Measurements from ENCODE around the gene FREM1.

Gene FREM1

DNA sequence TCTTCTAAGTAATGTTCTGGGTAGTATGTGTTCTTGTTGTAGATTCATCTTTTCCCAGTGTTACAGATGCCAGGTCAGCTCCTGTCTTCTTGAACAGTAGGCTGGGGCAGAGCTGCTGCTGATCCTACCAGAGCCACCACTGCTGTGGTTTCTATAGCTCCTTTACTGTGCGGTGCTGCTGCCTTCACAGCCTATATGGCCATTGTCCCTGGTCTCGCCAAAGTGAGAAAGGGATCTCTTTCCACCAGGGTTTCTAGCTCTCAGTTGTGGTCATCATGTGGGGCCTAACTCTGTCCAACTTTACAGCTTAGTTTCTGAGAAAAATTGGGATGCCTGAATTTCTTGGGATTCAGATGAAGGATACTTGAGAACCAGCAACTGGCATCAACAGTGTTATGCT lies 116.8 kb downstream of the FREM1 start:
- Histone ChIP-seq H2BK5ac (ENCODE audit: low read length) (no peak overlapping the region), H4K8ac (ENCODE audit: low read depth, low read length) (no peak overlapping the region), H3K27ac (replicated peaks; ENCODE audit: low read length) (no peak overlapping the region), H3K79me1 (ENCODE audit: low read depth, low read length) (no peaks in the 10 kb centered on the region), H4K91ac (ENCODE audit: low read depth, low read length, poor library complexity) (no peak overlapping the region), H2BK12ac (ENCODE audit: low read length) (no peak overlapping the region), H3K23ac (ENCODE audit: low read depth, low read length, poor library complexity) (no peak overlapping the region), H3K4ac (ENCODE audit: low read length) (no peak overlapping the region), H3K14ac (ENCODE audit: low read length) (no peak overlapping the region), H2AK5ac (ENCODE audit: low read depth, low read length) (no peak overlapping the region), H3K4me1 (ENCODE audit: control insufficient read depth in 2 of 2, insufficient read depth in 1 of 2, low read depth in 1 of 2, low read length in 2 of 2) (no peaks in the 10 kb centered on the region), H3K4me3 (ENCODE audit: low read length in 2 of 2) (no peak overlapping the region), H3K27me3 (ENCODE audit: control insufficient read depth in 3 of 3, insufficient read depth in 3 of 3, low read depth in 1 of 3, low read length in 3 of 3) (no peaks in the 10 kb centered on the region), H3K18ac (ENCODE audit: low read length) (no peak overlapping the region), H3K9ac (ENCODE audit: low read depth, low read length, poor library complexity) (no peak overlapping the region), H2AFZ (ENCODE audit: low read length) (no peak overlapping the region), H3K9me3 (replicated peaks in 1 of 2; ENCODE audit: control insufficient read depth in 2 of 2, insufficient read depth in 1 of 2, low read depth in 1 of 2, low read length in 2 of 2) (no peaks in the 10 kb centered on the region), H3K4me2 (ENCODE audit: insufficient read depth, low read length, poor library complexity, severe bottlenecking) (no peak overlapping the region), H2BK15ac (ENCODE audit: low read length) (no peak overlapping the region), H2BK120ac (ENCODE audit: low read depth, low read length) (no peak overlapping the region), H3K36me3 (replicated peaks in 1 of 2; ENCODE audit: control insufficient read depth in 2 of 2, insufficient read depth in 2 of 2, low read length in 2 of 2) (peaks cover 0 to 97% of the 10 kb centered on the region in 2 donors)
- no peak for DNase-seq (ENCODE audit: low spot score)
- WGBS, 2 donors (ENCODE audit: extremely low coverage in 2 of 2, insufficient read length in 2 of 2, insufficient replicate concordance in 1 of 2): no CpG with 5 or more reads among the region's 2 CpGs

DNA sequence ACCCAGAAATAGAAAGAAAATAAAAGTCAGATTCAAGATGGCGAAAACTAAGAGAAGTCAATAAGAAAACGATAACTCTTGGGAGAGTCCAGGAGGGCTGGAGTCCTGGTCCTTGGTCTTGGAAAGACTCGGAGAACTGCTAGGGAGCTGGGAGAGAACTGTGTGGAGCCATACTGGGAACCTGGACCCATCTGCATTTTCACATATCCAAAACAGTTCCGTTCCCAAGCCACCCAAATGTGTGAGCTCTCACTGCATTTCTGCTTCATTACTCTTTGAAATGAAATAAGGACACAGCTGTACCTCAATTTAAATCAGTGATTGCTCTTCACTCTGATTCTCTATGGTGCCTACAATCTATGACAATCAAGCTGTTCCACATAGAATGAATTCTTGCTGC lies 119.6 kb downstream of the FREM1 start:
- H3K14ac ChIP-seq (ENCODE audit: low read length): no peak overlapping the region
- H2BK12ac ChIP-seq (ENCODE audit: low read length): no peak overlapping the region
- no CpG with 5 or more reads among the region's 4 CpGs for WGBS, 2 donors (ENCODE audit: extremely low coverage in 2 of 2, insufficient read length in 2 of 2, insufficient replicate concordance in 1 of 2)
- H2BK120ac ChIP-seq (ENCODE audit: low read depth, low read length): no peak overlapping the region
- no peak overlapping the region for H4K91ac ChIP-seq (ENCODE audit: low read depth, low read length, poor library complexity)
- no peak overlapping the region for H3K4ac ChIP-seq (ENCODE audit: low read length)
- H3K9ac ChIP-seq (ENCODE audit: low read depth, low read length, poor library complexity): no peak overlapping the region
- no peak overlapping the region for H3K4me3 ChIP-seq (ENCODE audit: low read length in 2 of 2)
- no peaks in the 10 kb centered on the region for H3K79me1 ChIP-seq (ENCODE audit: low read depth, low read length)
- no peak overlapping the region for H2AK5ac ChIP-seq (ENCODE audit: low read depth, low read length)
- H3K4me1 ChIP-seq (ENCODE audit: control insufficient read depth in 2 of 2, insufficient read depth in 1 of 2, low read depth in 1 of 2, low read length in 2 of 2): no peaks in the 10 kb centered on the region
- no peak overlapping the region for H3K18ac ChIP-seq (ENCODE audit: low read length)
- H2BK15ac ChIP-seq (ENCODE audit: low read length): no peak overlapping the region
- DNase-seq (ENCODE audit: low spot score): no peak
- no peaks in the 10 kb centered on the region for H3K9me3 ChIP-seq (replicated peaks in 1 of 2; ENCODE audit: control insufficient read depth in 2 of 2, insufficient read depth in 1 of 2, low read depth in 1 of 2, low read length in 2 of 2)
- no peak overlapping the region for H2BK5ac ChIP-seq (ENCODE audit: low read length)
- peaks cover 0 to 97% of the 10 kb centered on the region in 2 donors for H3K36me3 ChIP-seq (replicated peaks in 1 of 2; ENCODE audit: control insufficient read depth in 2 of 2, insufficient read depth in 2 of 2, low read length in 2 of 2)
- no peak overlapping the region for H3K27ac ChIP-seq (replicated peaks; ENCODE audit: low read length)
- H3K4me2 ChIP-seq (ENCODE audit: insufficient read depth, low read length, poor library complexity, severe bottlenecking): no peak overlapping the region
- H4K8ac ChIP-seq (ENCODE audit: low read depth, low read length): no peak overlapping the region
- no peaks in the 10 kb centered on the region for H3K27me3 ChIP-seq (ENCODE audit: control insufficient read depth in 3 of 3, insufficient read depth in 3 of 3, low read depth in 1 of 3, low read length in 3 of 3)
- no peak overlapping the region for H3K23ac ChIP-seq (ENCODE audit: low read depth, low read length, poor library complexity)
- H2AFZ ChIP-seq (ENCODE audit: low read length): no peak overlapping the region

DNA sequence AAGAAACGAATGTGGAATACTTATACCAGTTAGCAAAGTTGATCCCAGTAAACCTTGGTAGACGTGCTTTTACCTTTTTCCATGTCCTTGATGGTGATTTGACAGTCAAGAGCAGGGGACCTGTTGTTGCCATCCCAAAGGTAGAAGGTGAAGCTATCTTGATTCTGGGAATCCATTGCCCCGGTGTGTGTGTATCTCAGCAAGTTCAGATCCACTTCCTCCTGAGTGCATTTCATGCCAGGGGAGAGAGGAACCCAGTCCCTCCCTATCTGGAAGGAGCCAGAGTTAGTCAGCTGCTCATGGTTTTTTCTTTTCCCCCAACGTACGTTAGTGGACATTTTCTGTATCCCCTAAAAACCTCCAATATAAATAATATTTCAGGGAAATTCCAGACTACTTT lies 121.4 kb downstream of the FREM1 start:
- Histone ChIP-seq H4K8ac (ENCODE audit: low read depth, low read length) (no peak overlapping the region), H2BK120ac (ENCODE audit: low read depth, low read length) (no peak overlapping the region), H4K91ac (ENCODE audit: low read depth, low read length, poor library complexity) (no peak overlapping the region), H3K9me3 (replicated peaks in 1 of 2; ENCODE audit: control insufficient read depth in 2 of 2, insufficient read depth in 1 of 2, low read depth in 1 of 2, low read length in 2 of 2) (no peaks in the 10 kb centered on the region), H2AK5ac (ENCODE audit: low read depth, low read length) (no peak overlapping the region), H3K4ac (ENCODE audit: low read length) (no peak overlapping the region), H3K79me1 (ENCODE audit: low read depth, low read length) (no peaks in the 10 kb centered on the region), H2BK12ac (ENCODE audit: low read length) (no peak overlapping the region), H3K14ac (ENCODE audit: low read length) (no peak overlapping the region), H2BK5ac (ENCODE audit: low read length) (no peak overlapping the region), H3K27ac (replicated peaks; ENCODE audit: low read length) (no peak overlapping the region), H2BK15ac (ENCODE audit: low read length) (no peak overlapping the region), H3K27me3 (ENCODE audit: control insufficient read depth in 3 of 3, insufficient read depth in 3 of 3, low read depth in 1 of 3, low read length in 3 of 3) (no peaks in the 10 kb centered on the region), H3K4me3 (ENCODE audit: low read length in 2 of 2) (no peak overlapping the region), H3K36me3 (replicated peaks in 1 of 2; ENCODE audit: control insufficient read depth in 2 of 2, insufficient read depth in 2 of 2, low read length in 2 of 2) (peaks cover 0 to 100% of the 10 kb centered on the region in 2 donors), H3K4me1 (ENCODE audit: control insufficient read depth in 2 of 2, insufficient read depth in 1 of 2, low read depth in 1 of 2, low read length in 2 of 2) (no peaks in the 10 kb centered on the region), H3K23ac (ENCODE audit: low read depth, low read length, poor library complexity) (no peak overlapping the region), H3K4me2 (ENCODE audit: insufficient read depth, low read length, poor library complexity, severe bottlenecking) (no peak overlapping the region), H3K18ac (ENCODE audit: low read length) (no peak overlapping the region), H3K9ac (ENCODE audit: low read depth, low read length, poor library complexity) (no peak overlapping the region), H2AFZ (ENCODE audit: low read length) (no peak overlapping the region)
- DNase-seq (ENCODE audit: low spot score): no peak
- no CpG with 5 or more reads among the region's 5 CpGs for WGBS, 2 donors (ENCODE audit: extremely low coverage in 2 of 2, insufficient read length in 2 of 2, insufficient replicate concordance in 1 of 2)

DNA sequence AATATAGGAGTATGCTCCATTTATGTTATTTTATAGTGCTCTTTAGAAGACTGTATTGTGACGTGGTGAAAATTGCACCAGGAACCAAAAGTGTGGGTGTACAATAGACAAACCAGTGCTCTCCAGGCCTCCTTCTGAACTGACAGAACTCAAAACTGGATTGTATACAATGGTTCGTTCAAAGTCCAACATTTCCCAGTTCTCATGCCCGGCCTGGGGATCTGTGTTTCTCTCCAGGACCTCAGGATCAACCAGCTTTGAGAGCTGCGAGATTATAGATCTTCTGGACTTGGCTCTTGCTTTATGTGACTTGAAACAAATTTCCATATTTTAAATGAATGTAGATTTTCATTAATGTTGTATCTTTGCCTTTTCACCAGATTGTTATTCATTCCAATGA lies 126.9 kb downstream of the FREM1 start:
- H2BK120ac ChIP-seq (ENCODE audit: low read depth, low read length): no peak overlapping the region
- H3K27ac ChIP-seq (replicated peaks; ENCODE audit: low read length): no peak overlapping the region
- no peak for DNase-seq (ENCODE audit: low spot score)
- no peak overlapping the region for H2AFZ ChIP-seq (ENCODE audit: low read length)
- H2AK5ac ChIP-seq (ENCODE audit: low read depth, low read length): no peak overlapping the region
- no peak overlapping the region for H3K4me3 ChIP-seq (ENCODE audit: low read length in 2 of 2)
- no peaks in the 10 kb centered on the region for H3K9me3 ChIP-seq (replicated peaks in 1 of 2; ENCODE audit: control insufficient read depth in 2 of 2, insufficient read depth in 1 of 2, low read depth in 1 of 2, low read length in 2 of 2)
- H3K9ac ChIP-seq (ENCODE audit: low read depth, low read length, poor library complexity): no peak overlapping the region
- H2BK5ac ChIP-seq (ENCODE audit: low read length): no peak overlapping the region
- no peaks in the 10 kb centered on the region for H3K27me3 ChIP-seq (ENCODE audit: control insufficient read depth in 3 of 3, insufficient read depth in 3 of 3, low read depth in 1 of 3, low read length in 3 of 3)
- peaks cover 0 to 94% of the 10 kb centered on the region in 2 donors for H3K36me3 ChIP-seq (replicated peaks in 1 of 2; ENCODE audit: control insufficient read depth in 2 of 2, insufficient read depth in 2 of 2, low read length in 2 of 2)
- H3K18ac ChIP-seq (ENCODE audit: low read length): no peak overlapping the region
- peaks cover 0 to 2% of the 10 kb centered on the region in 2 donors for H3K4me1 ChIP-seq (ENCODE audit: control insufficient read depth in 2 of 2, insufficient read depth in 1 of 2, low read depth in 1 of 2, low read length in 2 of 2)
- no peak overlapping the region for H2BK12ac ChIP-seq (ENCODE audit: low read length)
- H3K4me2 ChIP-seq (ENCODE audit: insufficient read depth, low read length, poor library complexity, severe bottlenecking): no peak overlapping the region
- no CpG with 5 or more reads among the region's 4 CpGs for WGBS, 2 donors (ENCODE audit: extremely low coverage in 2 of 2, insufficient read length in 2 of 2, insufficient replicate concordance in 1 of 2)
- H3K4ac ChIP-seq (ENCODE audit: low read length): no peak overlapping the region
- no peak overlapping the region for H4K91ac ChIP-seq (ENCODE audit: low read depth, low read length, poor library complexity)
- no peak overlapping the region for H4K8ac ChIP-seq (ENCODE audit: low read depth, low read length)
- H2BK15ac ChIP-seq (ENCODE audit: low read length): no peak overlapping the region
- H3K14ac ChIP-seq (ENCODE audit: low read length): no peak overlapping the region
- H3K79me1 ChIP-seq (ENCODE audit: low read depth, low read length): no peaks in the 10 kb centered on the region
- H3K23ac ChIP-seq (ENCODE audit: low read depth, low read length, poor library complexity): no peak overlapping the region

Measured in neuronal stem cell (in vitro differentiated cells).